SK-N-MC (cell line): Measurements from ENCODE around the gene FCGR2B.
"Not testable (repeated sequence)": the region's sequence is repeated elsewhere in the genome, so short reads cannot be mapped to it uniquely, and the experiment has no call there.

ENCODE experiments used
- EZH2 ChIP-seq: fragments of 200-600 bp; sonication (generic); IDR thresholded peaks from one replicate; pipeline ENCODE4 v1.6.1; 2017; ENCODE audit warnings: antibody characterized with exemption
- POLR2AphosphoS5 ChIP-seq: IDR thresholded peaks from 2 replicates; pipeline ENCODE4 v1.6.1; 2012; ENCODE audit warnings: mild to moderate bottlenecking, low read depth, low read length, borderline replicate concordance

DNA sequence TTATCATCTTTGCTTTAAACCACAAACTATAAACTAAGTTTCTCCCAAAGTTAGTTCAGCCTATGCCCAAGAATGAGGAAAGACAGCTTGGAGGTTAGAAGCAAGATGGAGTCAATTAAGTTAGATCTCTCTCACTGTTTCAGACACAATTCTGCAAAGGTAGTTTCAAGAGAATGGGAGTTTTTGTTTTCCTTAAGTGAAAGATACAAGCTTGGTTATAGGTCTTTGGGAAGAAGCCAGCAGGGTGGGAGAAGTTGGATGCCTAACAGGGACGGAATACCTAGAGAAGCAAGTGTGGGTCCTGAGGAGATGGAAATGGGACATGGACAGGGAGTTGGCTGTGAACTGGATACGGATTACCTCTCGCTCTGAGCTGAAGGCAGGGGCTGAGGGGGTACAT is 26.0 kb upstream of the FCGR2B start:
- TF ChIP-seq EZH2, POLR2AphosphoS5: not testable (repeated sequence)
